Vagina (tissue), 2 donors: Measurements from ENCODE around the gene CDK5R1. TPM values are rescaled to one million over a fixed set of nuclear protein-coding genes. Genes with fewer than 3 reads are reported as not detected.
A peak's percentile ranks its signal among the peaks of the same experiment; 100 is the strongest.

Experiments
- DNase-seq, 2 donors: peaks; one replicate each; pipeline ENCODE4 v3.0.0-alpha.2; 2017; ENCODE audit errors: extremely low spot score in 2 of 2
- H3K27ac ChIP-seq: fragments of 200-600 bp; sonication (generic); one replicate; pipeline ENCODE4 v1.5.1; 2019
- H3K27me3 ChIP-seq: fragments of 200-600 bp; sonication (generic); one replicate; pipeline ENCODE4 v1.5.1; 2019
- H3K36me3 ChIP-seq, 2 donors: fragments of 200-600 bp; sonication (generic); one replicate each; pipeline ENCODE4 v1.5.1; 2017 to 2019
- H3K4me1 ChIP-seq: fragments of 200-600 bp; sonication (generic); one replicate; pipeline ENCODE4 v1.5.1; 2019
- H3K4me3 ChIP-seq, 2 donors: fragments of 200-600 bp; sonication (generic); 1 replicate in 1 of 2; 2 replicates in 1 of 2; pipeline ENCODE4 v1.5.1; 2016 to 2019
- H3K9me3 ChIP-seq: fragments of 200-600 bp; sonication (generic); one replicate; pipeline ENCODE4 v1.5.1; 2019
- CTCF ChIP-seq, 3 experiments: fragments of 450-650 bp in 2 of 3; fragments of 200-600 bp in 1 of 3; sonication (generic) in 1 of 3; IDR thresholded peaks; one replicate each; pipeline ENCODE4 v1.5.1; 2017 to 2019; ENCODE audit warnings: antibody characterized with exemption in 3 of 3, mild to moderate bottlenecking in 2 of 3, moderate library complexity in 2 of 3
- POLR2A ChIP-seq, 2 donors: fragments of 450-650 bp; IDR thresholded peaks; one replicate each; pipeline ENCODE4 v1.6.1; 2017; ENCODE audit warnings: antibody characterized with exemption in 2 of 2, mild to moderate bottlenecking in 2 of 2, moderate library complexity in 2 of 2
- POLR2AphosphoS5 ChIP-seq, 2 donors: sonication (generic); formaldehyde crosslinking; IDR thresholded peaks; one replicate each; pipeline ENCODE4 v1.9.0; 2017; ENCODE audit warnings: antibody characterized with exemption in 2 of 2, mild to moderate bottlenecking in 2 of 2, low read depth in 1 of 2; ENCODE audit not compliant: insufficient read depth in 1 of 2
- intact Hi-C: fragments of 100-400 bp; cut with DNase I; formaldehyde crosslinking; loops from one replicate; pipeline ENCODE4 v1.15.1; 2023
- total RNA-seq: library from RNA; depleted of rRNA; stranded (reverse); fragments of >200 nt; gene quantifications from one replicate; pipeline ENCODE4 v1.2.3, GENCODE V29; 2016

The CDK5R1 gene
- total RNA-seq, 1 donor from 2014 or later: 4.9 TPM

- H3K4me3 ChIP-seq: no peak overlapping the region
- H3K9me3 ChIP-seq: no peaks in the 10 kb centered on the region
- TF ChIP-seq POLR2AphosphoS5 (IDR thresholded peaks at IDR 0.05; ENCODE audit: insufficient read depth in 1 of 2, low read depth in 1 of 2): no peak
- TF ChIP-seq POLR2A (IDR thresholded peaks at IDR 0.05): no peak
- TF ChIP-seq CTCF (IDR thresholded peaks at IDR 0.05): no peak
- peaks cover 9% of the 10 kb centered on the region for H3K4me1 ChIP-seq
- no peaks in the 10 kb centered on the region for H3K27me3 ChIP-seq
- peak overlapping the region; percentile 18 for H3K27ac ChIP-seq
- intact Hi-C loops: no loop called here
- no peaks in the 10 kb centered on the region for H3K36me3 ChIP-seq
- no peak for DNase-seq
These were observed 16.7 kb downstream of the CDK5R1 start for GRCh38 chr17:32503251-32504165.

GRCh38 chr17:32504166-32504990, 17.6 kb downstream of the CDK5R1 start:
- DNase-seq: no peak
- Histone ChIP-seq H3K9me3 (no peaks in the 10 kb centered on the region), H3K4me3 (no peak overlapping the region), H3K27ac (peak overlapping the region; percentile 18), H3K4me1 (peaks cover 9% of the 10 kb centered on the region), H3K27me3 (no peaks in the 10 kb centered on the region), H3K36me3 (no peaks in the 10 kb centered on the region)
- TF ChIP-seq POLR2AphosphoS5 (IDR thresholded peaks at IDR 0.05; ENCODE audit: insufficient read depth in 1 of 2, low read depth in 1 of 2) (no peak), POLR2A (IDR thresholded peaks at IDR 0.05) (no peak), CTCF (IDR thresholded peaks at IDR 0.05) (no peak)
- intact Hi-C loops: no loop called here

- intact Hi-C loops: no loop called here
These were observed 22.1 kb downstream of the CDK5R1 start for GRCh38 chr17:32508926-32509325.

GRCh38 chr17:32510466-32510865, 23.7 kb downstream of the CDK5R1 start:
- Histone ChIP-seq H3K27ac (no peak overlapping the region), H3K4me1 (no peaks in the 10 kb centered on the region), H3K4me3 (no peak overlapping the region), H3K36me3 (no peaks in the 10 kb centered on the region), H3K9me3 (no peaks in the 10 kb centered on the region), H3K27me3 (no peaks in the 10 kb centered on the region)
- no peak for TF ChIP-seq POLR2A (IDR thresholded peaks at IDR 0.05)
- no peak for TF ChIP-seq CTCF (IDR thresholded peaks at IDR 0.05)
- TF ChIP-seq POLR2AphosphoS5 (IDR thresholded peaks at IDR 0.05; ENCODE audit: insufficient read depth in 1 of 2, low read depth in 1 of 2): no peak
- intact Hi-C loops: no loop called here
- DNase-seq: no peak

More at GRCh38 chr17:32508926-32509325, 22.1 kb downstream of the CDK5R1 start:
- peaks cover 4% of the 10 kb centered on the region for H3K4me1 ChIP-seq
- no peaks in the 10 kb centered on the region for H3K27me3 ChIP-seq
- no peak for DNase-seq
- TF ChIP-seq POLR2AphosphoS5 (IDR thresholded peaks at IDR 0.05; ENCODE audit: insufficient read depth in 1 of 2, low read depth in 1 of 2): no peak
- no peak for TF ChIP-seq CTCF (IDR thresholded peaks at IDR 0.05)
- no peak for TF ChIP-seq POLR2A (IDR thresholded peaks at IDR 0.05)
- no peaks in the 10 kb centered on the region for H3K36me3 ChIP-seq
- no peaks in the 10 kb centered on the region for H3K9me3 ChIP-seq
- no peak overlapping the region for H3K27ac ChIP-seq
- H3K4me3 ChIP-seq: no peak overlapping the region
